ENCODE results near the gene ABCC5.
"Not testable (repeated sequence)": the region's sequence is repeated elsewhere in the genome, so short reads cannot be mapped to it uniquely, and the experiment has no call there.

The ABCC5 gene

GRCh38 chr3:184016811-184017671, 643 bp downstream of the ABCC5 start:
- peak; percentile 78 for DNase-seq (ENCODE audit: low spot score)
- in situ Hi-C loops (cut with MboI; ENCODE audit: low pct_unique_long_range_greater_than_20kb, low sequenced_read_pairs, unreplicated experiment): no loop called here
- TF ChIP-seq CTCF (IDR thresholded peaks at IDR 0.05; ENCODE audit: extremely low read depth, insufficient read depth, missing control alignments): peak; percentile 94

- no peak for TF ChIP-seq CTCF (IDR thresholded peaks at IDR 0.05; ENCODE audit: extremely low read depth, insufficient read depth, missing control alignments)
- in situ Hi-C loops (cut with MboI; ENCODE audit: low pct_unique_long_range_greater_than_20kb, low sequenced_read_pairs, unreplicated experiment): no loop called here
- no peak for DNase-seq (ENCODE audit: low spot score)
These were observed 1.5 kb downstream of the ABCC5 start for GRCh38 chr3:184016169-184016570.

- DNase-seq (ENCODE audit: low spot score): no peak
- no peak for TF ChIP-seq CTCF (IDR thresholded peaks at IDR 0.05; ENCODE audit: extremely low read depth, insufficient read depth, missing control alignments)
- in situ Hi-C loops (cut with MboI; ENCODE audit: low pct_unique_long_range_greater_than_20kb, low sequenced_read_pairs, unreplicated experiment): no loop called here
These were observed 2.2 kb downstream of the ABCC5 start for GRCh38 chr3:184015381-184016019.

- no peak for DNase-seq (ENCODE audit: low spot score)
- no peak for TF ChIP-seq CTCF (IDR thresholded peaks at IDR 0.05; ENCODE audit: extremely low read depth, insufficient read depth, missing control alignments)
- in situ Hi-C loops (cut with MboI; ENCODE audit: low pct_unique_long_range_greater_than_20kb, low sequenced_read_pairs, unreplicated experiment): no loop called here
These were observed 5.5 kb downstream of the ABCC5 start for GRCh38 chr3:184011937-184012889.

- DNase-seq (ENCODE audit: low spot score): no peak
- no peak for TF ChIP-seq CTCF (IDR thresholded peaks at IDR 0.05; ENCODE audit: extremely low read depth, insufficient read depth, missing control alignments)
- in situ Hi-C loops (cut with MboI; ENCODE audit: low pct_unique_long_range_greater_than_20kb, low sequenced_read_pairs, unreplicated experiment): no loop called here
These were observed 6.3 kb downstream of the ABCC5 start for GRCh38 chr3:184011230-184011876.

- no peak for TF ChIP-seq CTCF (IDR thresholded peaks at IDR 0.05; ENCODE audit: extremely low read depth, insufficient read depth, missing control alignments)
- no peak for DNase-seq (ENCODE audit: low spot score)
- in situ Hi-C loops (cut with MboI; ENCODE audit: low pct_unique_long_range_greater_than_20kb, low sequenced_read_pairs, unreplicated experiment): loop anchor here (10.0 kb wide), 1 partner anchor 103 kb away; no protein-coding TSS in a partner anchor
These were observed 9.5 kb downstream of the ABCC5 start for GRCh38 chr3:184008161-184008560.

- not testable (repeated sequence) for DNase-seq (ENCODE audit: low spot score)
- in situ Hi-C loops (cut with MboI; ENCODE audit: low pct_unique_long_range_greater_than_20kb, low sequenced_read_pairs, unreplicated experiment): loop anchor here (10.0 kb wide), 1 partner anchor 102 kb away; no protein-coding TSS in a partner anchor
These were observed 10.4 kb downstream of the ABCC5 start for GRCh38 chr3:184007143-184007813.
